Neutrophil (primary cell): ENCODE results near the gene CRTC2.

ENCODE experiments used
- H3K27ac ChIP-seq: fragments of 200-600 bp; sonication (generic); 2 replicates; pipeline ENCODE4 v1.5.1; 2016; ENCODE audit warnings: mild to moderate bottlenecking, moderate library complexity
- H3K27me3 ChIP-seq: fragments of 200-600 bp; sonication (generic); 2 replicates; pipeline ENCODE4 v1.6.0; 2016; ENCODE audit warnings: mild to moderate bottlenecking
- H3K36me3 ChIP-seq: fragments of 200-600 bp; sonication (generic); 2 replicates; pipeline ENCODE4 v1.5.1; 2017
- H3K4me1 ChIP-seq, 2 experiments: fragments of 200-600 bp in 1 of 2; sonication (generic) in 1 of 2; 1 replicate in 1 of 2; 2 replicates in 1 of 2; pipeline versions ENCODE4 v1.5.1 to v1.6.1; 2013 to 2016; ENCODE audit warnings: low read depth in 1 of 2, low read length in 1 of 2, mild to moderate bottlenecking in 1 of 2, moderate library complexity in 1 of 2; ENCODE audit not compliant: control insufficient read depth in 1 of 2, insufficient read depth in 1 of 2
- H3K4me3 ChIP-seq, 2 experiments: fragments of 200-600 bp in 1 of 2; sonication (generic) in 1 of 2; 1 replicate in 1 of 2; 2 replicates in 1 of 2; pipeline ENCODE4 v1.5.1; 2013 to 2016; ENCODE audit warnings: low read depth in 1 of 2, low read length in 1 of 2, mild to moderate bottlenecking in 1 of 2, moderate library complexity in 1 of 2
- H3K9me3 ChIP-seq: fragments of 200-600 bp; sonication (generic); 2 replicates; pipeline ENCODE4 v1.5.1; 2016
- CTCF ChIP-seq: fragments of 200-600 bp; sonication (generic); IDR thresholded peaks from 2 replicates; pipeline ENCODE4 v1.5.1; 2016; ENCODE audit warnings: antibody characterized with exemption

CRTC2 gene

GRCh38 chr1:153933955-153934354 is 24.5 kb downstream of the CRTC2 start:
- H3K27me3 ChIP-seq: no peaks in the 10 kb centered on the region
- no peak for TF ChIP-seq CTCF
- peaks cover 99% of the 10 kb centered on the region for H3K36me3 ChIP-seq
- no peaks in the 10 kb centered on the region for H3K9me3 ChIP-seq
- H3K4me3 ChIP-seq: no peak overlapping the region
- no peaks in the 10 kb centered on the region for H3K4me1 ChIP-seq
- H3K27ac ChIP-seq: peak overlapping the region; percentile 23

DNA sequence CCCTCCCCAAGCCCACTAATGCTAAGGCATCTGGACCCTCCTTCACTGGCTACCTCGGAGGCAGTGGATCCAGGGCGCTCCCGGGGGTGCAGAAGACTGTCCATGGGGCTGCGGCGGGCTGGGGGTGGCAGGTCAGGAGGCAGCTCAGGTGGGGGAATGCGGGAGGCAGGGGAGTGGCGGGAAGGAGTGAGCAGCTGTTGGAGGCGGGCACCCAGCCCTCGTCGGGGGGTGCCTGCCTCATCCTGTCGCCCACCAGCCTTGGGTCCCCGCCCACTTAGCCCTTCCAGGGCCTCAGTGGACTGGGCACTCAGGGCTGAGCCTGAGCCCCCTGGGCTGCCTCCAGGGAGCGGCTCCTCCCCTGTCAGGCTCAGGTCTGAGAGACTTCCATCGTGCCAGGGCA is 25.0 kb downstream of the CRTC2 start:
- no peak for TF ChIP-seq CTCF

GRCh38 chr1:153932156-153933131 is 26.0 kb downstream of the CRTC2 start:
- H3K4me3 ChIP-seq: no peak overlapping the region
- no peaks in the 10 kb centered on the region for H3K9me3 ChIP-seq
- H3K36me3 ChIP-seq: peaks cover 87% of the 10 kb centered on the region
- no peaks in the 10 kb centered on the region for H3K27me3 ChIP-seq
- TF ChIP-seq CTCF: no peak
- H3K27ac ChIP-seq: no peak overlapping the region
- H3K4me1 ChIP-seq: no peaks in the 10 kb centered on the region

More for the DNA sequence above, 25.0 kb downstream of the CRTC2 start:
- Histone ChIP-seq H3K4me1 (no peaks in the 10 kb centered on the region), H3K4me3 (no peak overlapping the region), H3K27me3 (no peaks in the 10 kb centered on the region), H3K36me3 (peaks cover 97% of the 10 kb centered on the region), H3K9me3 (no peaks in the 10 kb centered on the region), H3K27ac (no peak overlapping the region)

DNA sequence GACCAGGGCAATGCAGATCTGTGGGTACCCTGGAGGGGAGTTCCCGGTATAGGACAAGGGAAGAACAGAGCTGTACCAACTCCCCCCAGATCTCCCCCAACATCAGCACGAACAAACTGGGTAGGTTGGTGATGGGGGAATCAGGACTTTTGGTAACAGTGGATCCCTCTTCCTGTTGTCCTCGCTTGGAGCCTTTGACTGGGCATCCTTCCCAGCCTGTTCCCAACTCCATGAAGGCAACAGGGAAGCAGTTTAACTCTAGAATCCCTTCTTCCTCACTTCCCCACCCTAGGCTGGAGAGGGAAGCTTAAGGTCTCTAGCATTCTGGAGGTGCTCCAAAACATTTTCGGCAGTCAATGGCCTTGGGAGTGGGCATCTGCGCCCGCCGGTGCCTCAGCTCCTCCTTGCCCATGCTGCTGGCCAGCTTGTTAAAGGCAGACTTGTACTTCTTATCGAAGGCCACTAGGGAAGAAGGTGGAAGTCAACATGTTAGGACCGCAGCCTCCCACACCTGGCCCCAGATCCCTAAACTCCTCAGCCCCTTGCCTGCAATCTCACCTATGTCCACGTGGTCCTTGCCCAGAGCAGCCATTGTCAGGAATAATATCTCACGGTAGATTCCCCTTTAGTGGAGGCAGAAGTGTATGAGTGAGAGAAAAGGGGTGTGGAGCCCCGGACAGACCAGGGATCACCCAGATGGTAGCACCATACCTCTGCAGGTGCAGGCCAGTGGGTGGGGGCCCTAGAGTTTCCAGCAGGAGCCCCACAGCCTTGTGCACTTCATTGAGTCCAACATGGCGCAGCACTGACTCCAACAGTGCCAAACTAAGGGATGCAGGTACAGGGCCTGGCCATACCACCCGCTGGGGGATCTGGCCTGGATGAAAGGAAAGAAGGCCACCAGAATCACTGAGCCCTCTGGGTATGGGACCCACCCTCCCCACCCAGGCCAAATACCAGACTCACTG is 28.1 kb downstream of the CRTC2 start:
- H3K27me3 ChIP-seq: no peaks in the 10 kb centered on the region
- H3K9me3 ChIP-seq: no peaks in the 10 kb centered on the region
- peaks cover 66% of the 10 kb centered on the region for H3K36me3 ChIP-seq
- H3K4me3 ChIP-seq: no peak overlapping the region
- no peak for TF ChIP-seq CTCF
- no peaks in the 10 kb centered on the region for H3K4me1 ChIP-seq
- peak overlapping the region; percentile 50 for H3K27ac ChIP-seq

- Histone ChIP-seq H3K27me3 (no peaks in the 10 kb centered on the region), H3K4me1 (peaks cover under 1 to 1% of the 10 kb centered on the region in 2 experiments), H3K36me3 (peaks cover 57% of the 10 kb centered on the region), H3K4me3 (no peak overlapping the region), H3K27ac (peak overlapping the region; percentile 50), H3K9me3 (no peaks in the 10 kb centered on the region)
- no peak for TF ChIP-seq CTCF
These were observed 29.0 kb downstream of the CRTC2 start for GRCh38 chr1:153929426-153929825.
